Panc1 (cell line): ENCODE data around the gene SLC6A7. TPM values are rescaled to one million over a fixed set of nuclear protein-coding genes. Genes with fewer than 3 reads are reported as not detected.

Source experiments
- ATAC-seq: fragments of 200-7000 bp; cut with Tn5 transposase; 2 replicates; pipeline ENCODE4 v1.9.1; 2020; ENCODE audit warnings: mild to moderate bottlenecking, moderate library complexity
- BruUV-seq: library from RNA; stranded (reverse); fragments of 400-500 nt; replicated peaks from 2 replicates; lab custom pipeline; 2021; lab: Mats Ljungman, UMichigan
- CTCF ChIA-PET: fragments of 300-600 bp; sonication (Branson Sonifier 250); formaldehyde crosslinking; loops from one replicate; lab custom pipeline; 2022; ENCODE audit warnings: antibody characterized with exemption; lab: Charles Lee
- POLR2A ChIA-PET: fragments of 300-600 bp; sonication (Branson Sonifier 250); formaldehyde crosslinking; loops from one replicate; lab custom pipeline; 2022; ENCODE audit warnings: antibody characterized with exemption; lab: Charles Lee
- DNase-seq: peaks from one replicate; pipeline ENCODE4 v3.0.0-alpha.2; 2010; ENCODE audit warnings: low read depth, low spot score
- H3K27ac ChIP-seq: 2 replicates; pipeline ENCODE4 v1.5.1; 2011; ENCODE audit warnings: mild to moderate bottlenecking, low read length, inconsistent platforms
- H3K27me3 ChIP-seq: fragments of 200-500 bp; sonication (Bioruptor generic); 2 replicates; pipeline ENCODE4 v1.6.0; 2014; ENCODE audit warnings: low read length, inconsistent platforms; ENCODE audit not compliant: control insufficient read depth, insufficient read depth
- H3K36me3 ChIP-seq: fragments of 200-500 bp; sonication (Bioruptor generic); 2 replicates; pipeline ENCODE4 v1.5.1; 2014; ENCODE audit warnings: inconsistent platforms, mild to moderate bottlenecking, low read length, moderate library complexity; ENCODE audit not compliant: control insufficient read depth, insufficient read depth
- H3K4me1 ChIP-seq: 2 replicates; pipeline ENCODE4 v1.5.1; 2011; ENCODE audit warnings: inconsistent platforms, mild to moderate bottlenecking, low read length, moderate library complexity; ENCODE audit not compliant: control insufficient read depth, insufficient read depth
- H3K4me3 ChIP-seq, 2 experiments: 2 replicates each; pipeline ENCODE4 v1.5.1; 2011 to 2012; ENCODE audit warnings: low read depth in 2 of 2, low read length in 2 of 2, mild to moderate bottlenecking in 2 of 2, inconsistent platforms in 1 of 2, moderate library complexity in 1 of 2
- H3K9me3 ChIP-seq: fragments of 200-500 bp; sonication (Bioruptor generic); 2 replicates; pipeline ENCODE4 v1.5.1; 2014; ENCODE audit warnings: low read depth, mild to moderate bottlenecking, inconsistent platforms, low read length, moderate library complexity; ENCODE audit not compliant: control insufficient read depth, insufficient read depth
- POLR2AphosphoS5 ChIP-seq: IDR thresholded peaks from 2 replicates; pipeline ENCODE4 v1.6.1; 2012; ENCODE audit warnings: mild to moderate bottlenecking, low read depth, low read length, moderate library complexity
- REST ChIP-seq, 2 experiments: IDR thresholded peaks; 2 replicates each; pipeline ENCODE4 v1.6.1; 2011 to 2012; ENCODE audit warnings: low read depth in 2 of 2, control low read depth in 1 of 2, low read length in 1 of 2, mild to moderate bottlenecking in 1 of 2, moderate library complexity in 1 of 2; ENCODE audit not compliant: insufficient read depth in 1 of 2
- SIN3A ChIP-seq: IDR thresholded peaks from 2 replicates; pipeline ENCODE4 v1.6.1; 2012; ENCODE audit warnings: low read depth, mild to moderate bottlenecking, low read length, moderate library complexity, borderline replicate concordance; ENCODE audit not compliant: insufficient read depth
- TCF7L2 ChIP-seq: IDR thresholded peaks from 2 replicates; pipeline ENCODE4 v1.6.1; 2011; ENCODE audit warnings: mild to moderate bottlenecking, low read depth, low read length, inconsistent platforms
- in situ Hi-C: cut with HindIII; loops from 2 replicates; pipeline ENCODE4 v1.10.0; 2016; ENCODE audit warnings: low sequenced_read_pairs, low pct_unique_long_range_greater_than_20kb
- intact Hi-C: fragments of 100-400 bp; cut with micrococcal nuclease; formaldehyde crosslinking; loops from one replicate; pipeline ENCODE4 v1.10.0; 2022; ENCODE audit not compliant: unreplicated experiment
- total RNA-seq: library from RNA; stranded (reverse); gene quantifications from one replicate; pipeline ENCODE4 v1.2.1, GENCODE V29; 2021; ENCODE audit not compliant: unreplicated experiment
- TF ChIP-seq, protein P1 (sequence below): fragments of 450-650 bp; IDR thresholded peaks from 2 replicates; pipeline ENCODE4 v1.5.1; 2017; ENCODE audit warnings: mild to moderate bottlenecking

SLC6A7 gene
- total RNA-seq, 1 experiment from 2014 or later, result not detected

- CTCF ChIA-PET, result no interaction called here
- POLR2A ChIA-PET, result no interaction called here
- intact Hi-C loops, result no loop called here
These were observed 68.3 kb downstream of the SLC6A7 start for GRCh38 chr5:150258130-150258529.

More at GRCh38 chr5:150258130-150258529, 68.3 kb downstream of the SLC6A7 start:
- in situ Hi-C loops, result no loop called here
- BruUV-seq, result no TSS peak
- H3K4me1 ChIP-seq, result peaks cover 14% of the 10 kb centered on the region; the same call in 1 of the 2 replicates
- ATAC-seq (no peak), DNase-seq (no peak)
- H3K27me3 ChIP-seq, result no peaks in the 10 kb centered on the region
- no peaks in the 10 kb centered on the region for H3K36me3 ChIP-seq
- TF ChIP-seq POLR2AphosphoS5, result no peak
- no peak for TF ChIP-seq TCF7L2
- TF ChIP-seq, protein P1, sequence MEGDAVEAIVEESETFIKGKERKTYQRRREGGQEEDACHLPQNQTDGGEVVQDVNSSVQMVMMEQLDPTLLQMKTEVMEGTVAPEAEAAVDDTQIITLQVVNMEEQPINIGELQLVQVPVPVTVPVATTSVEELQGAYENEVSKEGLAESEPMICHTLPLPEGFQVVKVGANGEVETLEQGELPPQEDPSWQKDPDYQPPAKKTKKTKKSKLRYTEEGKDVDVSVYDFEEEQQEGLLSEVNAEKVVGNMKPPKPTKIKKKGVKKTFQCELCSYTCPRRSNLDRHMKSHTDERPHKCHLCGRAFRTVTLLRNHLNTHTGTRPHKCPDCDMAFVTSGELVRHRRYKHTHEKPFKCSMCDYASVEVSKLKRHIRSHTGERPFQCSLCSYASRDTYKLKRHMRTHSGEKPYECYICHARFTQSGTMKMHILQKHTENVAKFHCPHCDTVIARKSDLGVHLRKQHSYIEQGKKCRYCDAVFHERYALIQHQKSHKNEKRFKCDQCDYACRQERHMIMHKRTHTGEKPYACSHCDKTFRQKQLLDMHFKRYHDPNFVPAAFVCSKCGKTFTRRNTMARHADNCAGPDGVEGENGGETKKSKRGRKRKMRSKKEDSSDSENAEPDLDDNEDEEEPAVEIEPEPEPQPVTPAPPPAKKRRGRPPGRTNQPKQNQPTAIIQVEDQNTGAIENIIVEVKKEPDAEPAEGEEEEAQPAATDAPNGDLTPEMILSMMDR, result no peak
- no peak for TF ChIP-seq SIN3A
- TF ChIP-seq REST (IDR thresholded peaks at IDR 0.05; ENCODE audit: insufficient read depth in 1 of 2, low read depth in 2 of 2, low read length in 1 of 2), result no peak
- H3K9me3 ChIP-seq, result no peaks in the 10 kb centered on the region
- no peak overlapping the region for H3K4me3 ChIP-seq
- no peak overlapping the region for H3K27ac ChIP-seq

Other genes with a start within 250 kb of the SLC6A7 start
- 0.33 TPM for gene PDE6A, start 245.3 kb upstream of the SLC6A7 start, total RNA-seq
- gene SLC26A2, start 229.3 kb upstream of the SLC6A7 start, total RNA-seq, result 111 TPM
- gene TIGD6, start 189.4 kb upstream of the SLC6A7 start, total RNA-seq, result 7.1 TPM
- gene HMGXB3, start 189.3 kb upstream of the SLC6A7 start, total RNA-seq, result 56.2 TPM
- gene CSF1R, start 103.5 kb upstream of the SLC6A7 start, total RNA-seq, result 0.05 TPM
- gene PDGFRB, start 34.2 kb upstream of the SLC6A7 start, total RNA-seq, result 1.8 TPM
- gene CDX1, start 23.3 kb upstream of the SLC6A7 start, total RNA-seq, result not detected
- gene CAMK2A, start 99.7 kb downstream of the SLC6A7 start, total RNA-seq, result 0.51 TPM
- gene ARSI, start 112.8 kb downstream of the SLC6A7 start, total RNA-seq, result 18.6 TPM
- gene TCOF1, start 167.6 kb downstream of the SLC6A7 start, total RNA-seq, result 92.8 TPM
- gene CD74, start 222.8 kb downstream of the SLC6A7 start, total RNA-seq, result 12.7 TPM